ENCODE results near the gene GNB3.

GRCh38 chr12:6822426-6823135 is 18.1 kb upstream of the GNB3 start:
- no peak for TF ChIP-seq GATA2 (IDR thresholded peaks at IDR 0.05; ENCODE audit: low read depth, low read length)
- TF ChIP-seq GATA3 (IDR thresholded peaks at IDR 0.05; ENCODE audit: low read depth, low read length): no peak
